ENCODE results near the gene ETFA. TPM values are rescaled to one million over a fixed set of nuclear protein-coding genes. Genes with fewer than 3 reads are reported as not detected.

Gene ETFA
- total RNA-seq, 4 donors from 2014 or later, result 179 to 261 (median 227) TPM

DNA sequence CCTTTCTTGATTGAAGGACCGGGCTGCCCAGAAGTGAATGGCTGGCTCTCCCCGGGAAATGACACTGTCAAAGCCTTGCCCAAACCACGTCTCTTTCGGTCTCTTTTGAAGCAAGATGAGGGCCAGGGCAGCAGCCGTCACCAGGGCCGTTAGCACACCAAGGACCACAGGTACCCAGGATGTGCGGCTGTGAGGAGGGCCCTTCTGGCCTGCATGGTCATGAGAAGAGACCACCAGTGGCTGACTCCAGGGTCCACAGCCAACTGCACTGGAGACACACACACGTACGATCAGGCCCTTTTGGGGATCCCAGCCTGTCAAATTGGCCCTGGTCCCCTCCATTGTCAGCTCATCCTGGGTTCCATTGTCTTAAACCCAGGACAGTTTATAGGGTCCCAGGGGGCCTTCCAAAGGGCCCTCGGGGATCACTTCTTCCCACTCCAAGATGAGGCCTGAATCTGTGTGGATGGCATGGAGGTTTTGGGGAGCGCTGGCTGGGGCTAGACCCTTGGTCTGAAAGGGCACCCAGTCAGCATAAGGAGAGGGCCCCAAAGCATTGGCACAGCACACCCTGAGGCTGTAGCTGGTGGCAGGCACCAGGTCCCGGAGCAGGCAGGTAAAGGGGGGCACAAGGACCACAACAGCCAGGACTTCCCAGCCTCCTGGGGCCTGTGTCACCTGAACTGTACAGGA lies 50.9 kb downstream of the ETFA start:
- in situ Hi-C loops (cut with MboI; ENCODE audit: low sequenced_read_pairs in 4 of 4) (no loop called here), intact Hi-C loops (cut with DNase I; ENCODE audit: low total_unique reads) (no loop called here)
- Histone ChIP-seq H3K36me3 (peaks cover 0 to 24% of the 10 kb centered on the region in 2 donors), H3K4me1 (no peaks in the 10 kb centered on the region), H3K4me3 (no peak overlapping the region), H3K27ac (no peak overlapping the region), H3K27me3 (no peaks in the 10 kb centered on the region), H3K9me3 (no peaks in the 10 kb centered on the region)
- TF ChIP-seq POLR2A (IDR thresholded peaks at IDR 0.05), result no peak
- TF ChIP-seq, protein P1, sequence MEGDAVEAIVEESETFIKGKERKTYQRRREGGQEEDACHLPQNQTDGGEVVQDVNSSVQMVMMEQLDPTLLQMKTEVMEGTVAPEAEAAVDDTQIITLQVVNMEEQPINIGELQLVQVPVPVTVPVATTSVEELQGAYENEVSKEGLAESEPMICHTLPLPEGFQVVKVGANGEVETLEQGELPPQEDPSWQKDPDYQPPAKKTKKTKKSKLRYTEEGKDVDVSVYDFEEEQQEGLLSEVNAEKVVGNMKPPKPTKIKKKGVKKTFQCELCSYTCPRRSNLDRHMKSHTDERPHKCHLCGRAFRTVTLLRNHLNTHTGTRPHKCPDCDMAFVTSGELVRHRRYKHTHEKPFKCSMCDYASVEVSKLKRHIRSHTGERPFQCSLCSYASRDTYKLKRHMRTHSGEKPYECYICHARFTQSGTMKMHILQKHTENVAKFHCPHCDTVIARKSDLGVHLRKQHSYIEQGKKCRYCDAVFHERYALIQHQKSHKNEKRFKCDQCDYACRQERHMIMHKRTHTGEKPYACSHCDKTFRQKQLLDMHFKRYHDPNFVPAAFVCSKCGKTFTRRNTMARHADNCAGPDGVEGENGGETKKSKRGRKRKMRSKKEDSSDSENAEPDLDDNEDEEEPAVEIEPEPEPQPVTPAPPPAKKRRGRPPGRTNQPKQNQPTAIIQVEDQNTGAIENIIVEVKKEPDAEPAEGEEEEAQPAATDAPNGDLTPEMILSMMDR (IDR thresholded peaks at IDR 0.05 in 4 of 5, conservative IDR thresholded peaks at IDR 0.05 in 1 of 5), result no peak
- no peak for ATAC-seq
- no peak for DNase-seq

DNA sequence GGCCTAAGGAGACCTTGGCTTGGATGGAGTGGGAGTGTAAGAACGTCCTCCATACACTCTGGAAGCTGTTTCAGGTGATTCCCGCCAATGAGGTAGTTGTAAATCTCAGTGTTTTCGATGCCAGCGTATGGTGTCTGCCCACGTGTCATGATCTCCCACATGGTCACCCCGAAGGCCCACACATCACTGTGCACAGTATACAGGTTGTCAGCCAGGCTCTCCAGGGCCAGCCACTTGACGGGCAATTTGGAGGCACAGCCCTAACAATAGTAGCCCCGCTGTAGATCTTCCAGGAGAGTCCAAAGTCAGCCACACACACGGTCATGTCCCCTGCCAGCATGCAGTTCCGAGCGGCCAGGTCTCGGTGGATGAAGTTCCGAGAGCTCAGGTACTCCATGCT lies 51.9 kb downstream of the ETFA start:
- no peak for TF ChIP-seq POLR2A (IDR thresholded peaks at IDR 0.05)
- TF ChIP-seq, protein P1 (IDR thresholded peaks at IDR 0.05 in 4 of 5, conservative IDR thresholded peaks at IDR 0.05 in 1 of 5), result no peak

DNA sequence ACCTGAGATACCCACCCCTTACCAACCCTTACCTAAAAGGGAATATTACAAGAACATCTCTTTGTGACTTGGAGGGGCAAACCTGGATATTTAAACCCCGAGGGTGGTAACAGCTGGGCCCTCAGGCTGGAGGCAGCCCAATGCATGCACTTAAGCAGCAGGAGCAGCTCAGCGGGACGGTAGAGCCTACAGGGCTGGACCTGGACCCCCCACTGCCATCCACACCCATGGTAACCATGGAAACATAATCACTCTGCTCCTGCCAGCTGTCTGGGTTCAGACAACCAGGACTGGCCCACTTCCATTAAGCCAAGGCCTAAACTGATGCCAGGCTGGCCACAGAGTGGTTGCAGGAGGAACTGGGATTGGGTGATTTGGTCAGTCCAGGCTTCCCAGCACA lies 52.8 kb downstream of the ETFA start:
- Histone ChIP-seq H3K36me3 (peaks cover 0 to 19% of the 10 kb centered on the region in 2 donors), H3K27me3 (no peaks in the 10 kb centered on the region), H3K9me3 (no peaks in the 10 kb centered on the region), H3K4me1 (no peaks in the 10 kb centered on the region), H3K4me3 (no peak overlapping the region), H3K27ac (no peak overlapping the region)
- in situ Hi-C loops (cut with MboI; ENCODE audit: low sequenced_read_pairs in 4 of 4) (no loop called here), intact Hi-C loops (cut with DNase I; ENCODE audit: low total_unique reads) (no loop called here)
- DNase-seq, result no peak
- TF ChIP-seq POLR2A (IDR thresholded peaks at IDR 0.05), result no peak
- TF ChIP-seq, protein P1 (IDR thresholded peaks at IDR 0.05 in 4 of 5, conservative IDR thresholded peaks at IDR 0.05 in 1 of 5), result no peak
- no peak for ATAC-seq

More for the DNA sequence above, 51.9 kb downstream of the ETFA start:
- no peak overlapping the region for H3K4me3 ChIP-seq
- no peaks in the 10 kb centered on the region for H3K4me1 ChIP-seq
- in situ Hi-C loops (cut with MboI; ENCODE audit: low sequenced_read_pairs in 4 of 4) (no loop called here), intact Hi-C loops (cut with DNase I; ENCODE audit: low total_unique reads) (no loop called here)
- H3K27ac ChIP-seq, result no peak overlapping the region
- DNase-seq (no peak), ATAC-seq (no peak)
- H3K36me3 ChIP-seq, result peaks cover 0 to 24% of the 10 kb centered on the region in 2 donors
- H3K9me3 ChIP-seq, result no peaks in the 10 kb centered on the region
- H3K27me3 ChIP-seq, result no peaks in the 10 kb centered on the region

DNA sequence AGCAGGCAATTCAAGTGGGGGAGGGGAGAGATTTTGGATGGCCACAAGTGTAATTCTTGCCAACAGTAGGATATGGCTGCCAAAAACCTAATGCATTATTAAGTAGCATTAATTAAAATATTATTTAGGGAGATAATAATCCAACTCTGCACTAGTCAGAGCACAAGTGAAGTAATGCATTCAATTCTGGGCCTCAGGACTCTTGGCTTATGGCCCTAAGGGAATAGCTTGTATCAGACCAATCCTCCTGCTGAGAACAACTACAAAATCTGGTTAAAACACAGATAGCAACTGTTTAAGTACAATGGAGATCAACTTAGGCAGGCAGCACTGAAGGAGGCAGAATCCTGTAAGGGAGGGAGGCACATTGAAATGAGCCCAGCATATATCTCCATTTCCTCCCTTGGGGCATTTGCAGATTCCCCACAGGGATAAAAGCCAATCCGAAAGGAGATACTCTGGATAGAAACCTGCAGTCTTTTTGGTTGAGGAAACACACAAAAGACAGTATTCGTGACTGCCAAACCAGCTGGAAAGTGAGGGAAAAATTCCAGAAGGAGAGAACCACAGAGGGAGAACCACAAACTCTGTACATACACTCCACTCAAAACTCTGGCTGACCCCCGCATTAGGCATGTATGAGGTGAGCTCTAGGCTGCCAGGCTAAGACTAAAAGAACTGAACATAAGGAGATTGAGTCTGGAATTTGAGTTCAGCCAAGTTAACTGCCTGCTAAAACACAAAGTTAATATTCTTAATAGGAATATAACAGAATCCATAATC lies 57.4 kb downstream of the ETFA start:
- Histone ChIP-seq H3K27ac (no peak overlapping the region), H3K4me1 (no peaks in the 10 kb centered on the region)
- in situ Hi-C loops (cut with MboI; ENCODE audit: low sequenced_read_pairs in 4 of 4), result no loop called here

More for the DNA sequence above, 57.4 kb downstream of the ETFA start:
- no peaks in the 10 kb centered on the region for H3K36me3 ChIP-seq
- TF ChIP-seq POLR2A (IDR thresholded peaks at IDR 0.05), result no peak
- TF ChIP-seq, protein P1 (IDR thresholded peaks at IDR 0.05 in 4 of 5, conservative IDR thresholded peaks at IDR 0.05 in 1 of 5), result no peak
- no peak for DNase-seq
- H3K9me3 ChIP-seq, result no peaks in the 10 kb centered on the region
- H3K4me3 ChIP-seq, result no peak overlapping the region
- H3K27me3 ChIP-seq, result no peaks in the 10 kb centered on the region
- intact Hi-C loops (cut with DNase I; ENCODE audit: low total_unique reads), result no loop called here
- ATAC-seq, result no peak

Measured in gastrocnemius medialis (tissue), 4 donors.